Measurements from ENCODE around the gene ATP5IF1.

ATP5IF1 gene

DNA sequence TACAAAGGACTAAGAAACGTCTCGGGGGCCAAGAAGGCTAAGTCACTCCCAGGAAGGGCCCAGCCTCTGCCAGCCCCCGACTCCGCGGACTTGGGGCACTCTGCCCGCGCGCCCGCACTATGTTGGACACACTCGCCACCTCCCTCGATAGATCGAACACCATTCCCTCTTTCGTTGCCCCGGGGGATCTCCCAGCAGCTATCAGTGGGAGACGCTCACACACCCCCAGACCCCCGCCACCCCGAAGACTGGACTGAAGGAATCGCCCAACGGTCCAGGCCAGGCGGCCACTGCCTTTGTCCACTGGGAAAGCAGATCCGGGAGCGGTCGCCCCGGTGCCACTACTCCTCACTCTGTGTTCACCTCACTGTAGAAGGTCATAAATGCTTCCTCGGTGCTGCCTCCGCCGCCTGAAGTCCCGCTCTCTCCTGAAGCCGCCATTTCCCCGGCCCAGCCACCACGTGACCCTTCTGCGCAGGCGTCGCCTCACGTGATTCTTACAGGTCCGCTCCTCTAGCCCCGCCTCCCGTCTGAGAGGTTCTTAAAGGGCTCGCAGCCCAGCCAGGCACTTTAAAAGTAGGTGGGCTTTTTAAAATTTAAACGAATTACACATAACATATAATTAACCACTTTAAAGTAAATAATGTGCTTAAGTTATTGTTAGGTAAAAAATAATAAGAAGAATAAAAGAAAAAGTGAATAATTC lies 3.2 kb upstream of the ATP5IF1 start, which contains the start of gene DNAJC8:
TSS of gene DNAJC8 (minus strand) at position 472 of the 706 bp plus-strand sequence. CDS start at position 441, 31 bp downstream.
- peak within 1 kb of the TSS; percentile 99 for H3K4me3 ChIP-seq (ENCODE audit: low read length)
- peak; percentile 89 for DNase-seq (ENCODE audit: low read depth, low spot score)

DNA sequence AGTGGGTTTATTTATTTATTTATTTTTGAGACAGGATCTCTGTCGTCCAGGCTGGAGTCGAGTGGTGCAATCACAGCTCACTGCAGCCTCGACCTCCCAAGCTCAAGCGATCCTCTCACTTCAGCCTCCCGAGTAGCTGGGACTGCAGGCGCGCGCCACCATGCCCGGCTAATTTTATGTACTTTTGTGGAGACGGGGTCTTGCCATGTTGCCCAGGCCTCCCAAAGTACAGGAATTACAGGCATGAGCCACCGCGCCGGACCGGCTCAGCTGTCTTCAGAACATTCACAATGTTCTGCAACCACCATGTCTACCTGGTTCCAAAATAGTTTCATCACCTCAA lies 2.7 kb upstream of the ATP5IF1 start:
- peak overlapping the region; percentile 99 for H3K4me3 ChIP-seq (ENCODE audit: low read length)
- no peak for DNase-seq (ENCODE audit: low read depth, low spot score)

DNA sequence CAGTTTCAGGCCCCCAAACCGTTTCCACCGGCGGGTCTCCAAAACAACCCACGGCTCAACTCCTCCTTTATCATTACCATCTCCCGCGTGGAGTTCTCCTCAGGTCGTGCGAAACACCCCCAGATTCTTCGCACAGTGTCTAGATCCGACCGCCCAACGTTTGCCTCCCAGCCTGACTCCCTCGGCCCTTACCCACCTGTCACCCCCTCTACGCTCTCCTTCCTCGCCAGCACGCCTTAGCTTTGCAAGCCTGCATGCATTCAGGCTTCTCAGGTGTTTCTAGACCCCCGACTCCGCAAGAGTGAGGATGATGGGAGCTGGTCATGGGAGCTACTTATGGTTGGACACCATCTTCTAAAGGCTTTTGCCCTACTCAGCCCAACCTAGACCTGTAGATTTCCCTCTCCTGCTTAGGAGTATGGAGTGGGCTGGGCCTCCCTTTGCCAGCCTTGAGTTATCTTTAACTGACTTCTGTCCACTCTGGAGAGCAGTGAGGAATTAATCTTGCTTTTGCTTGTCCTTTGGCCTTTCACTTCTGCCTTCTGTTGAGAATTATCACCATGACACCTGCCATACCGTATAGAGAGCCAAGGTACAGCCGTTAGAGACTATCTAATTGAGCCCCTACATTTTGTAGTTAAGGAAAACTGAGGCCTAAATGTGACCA lies 865 bp downstream of the ATP5IF1 start:
- DNase-seq (ENCODE audit: low read depth, low spot score): no peak
- H3K4me3 ChIP-seq (ENCODE audit: low read length): peak overlapping the region; percentile 96

DNA sequence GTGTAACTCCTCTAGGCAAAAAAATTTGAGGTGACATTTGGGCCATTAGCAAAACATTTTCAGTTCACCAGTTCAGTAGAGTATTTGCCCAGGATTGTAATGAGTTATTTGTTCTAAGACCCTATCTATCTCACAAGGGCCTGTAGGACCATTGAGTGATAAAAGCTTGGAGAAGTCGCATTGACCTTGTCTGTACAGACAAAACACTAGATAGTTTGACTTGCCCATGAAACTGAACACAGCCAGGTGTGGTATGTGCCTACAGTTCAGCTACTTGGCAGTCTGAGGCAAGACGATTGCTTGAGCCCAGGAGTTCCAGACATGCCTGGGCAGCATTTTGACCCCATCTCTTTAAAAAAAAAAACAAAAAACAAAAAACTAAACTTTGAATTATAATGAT lies 3.1 kb downstream of the ATP5IF1 start:
- H3K4me3 ChIP-seq (ENCODE audit: low read length): no peak overlapping the region
- DNase-seq (ENCODE audit: low read depth, low spot score): no peak

DNA sequence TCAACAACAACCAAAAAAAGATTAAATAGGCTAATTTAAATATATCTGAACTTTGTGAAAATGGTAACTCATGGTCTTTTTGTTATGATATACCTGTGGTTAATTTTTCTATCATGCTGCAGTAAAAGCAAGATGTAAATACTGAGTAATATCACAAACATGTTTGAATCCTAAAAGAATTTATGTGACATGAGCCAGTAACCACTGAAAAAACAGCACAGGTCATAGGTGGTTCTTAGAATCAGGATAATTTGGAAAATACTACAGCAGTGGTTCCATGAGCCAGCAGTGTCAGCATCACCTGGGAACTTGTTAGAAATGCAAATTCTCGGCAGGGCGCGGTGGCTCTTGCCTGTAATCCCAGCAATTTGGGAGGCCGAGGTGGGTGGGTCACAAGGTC lies 4.1 kb downstream of the ATP5IF1 start:
- H3K4me3 ChIP-seq (ENCODE audit: low read length): no peak overlapping the region

DNA sequence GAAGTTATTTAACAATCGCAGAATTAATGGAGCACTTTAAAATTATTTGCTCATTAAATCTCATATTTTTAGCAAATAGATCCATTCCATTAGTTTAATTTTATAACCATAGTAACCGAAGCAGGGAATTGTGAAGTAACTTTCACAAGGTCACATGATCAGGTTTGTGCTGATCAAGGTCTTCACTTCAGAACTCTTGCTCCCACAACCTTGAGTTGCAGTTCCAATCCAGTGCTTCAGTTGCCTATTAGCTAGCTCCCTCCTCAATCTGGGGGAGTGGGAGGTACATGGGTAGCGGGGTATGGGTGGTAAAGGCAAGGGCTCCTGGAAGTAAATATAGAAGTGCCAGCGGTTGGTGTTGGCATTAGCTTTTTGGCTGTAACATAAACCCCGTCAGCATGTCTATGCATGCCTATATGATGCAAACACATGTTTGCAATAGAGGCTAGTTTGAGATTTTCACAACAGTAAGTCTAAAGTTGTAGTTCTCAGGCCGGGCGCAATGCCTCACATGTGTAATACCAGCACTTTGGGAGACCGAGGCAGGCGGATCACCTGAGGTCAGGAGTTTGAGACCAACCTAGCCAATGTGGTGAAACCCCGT lies 5.8 kb downstream of the ATP5IF1 start:
- no peak overlapping the region for H3K4me3 ChIP-seq (ENCODE audit: low read length)
- no peak for DNase-seq (ENCODE audit: low read depth, low spot score)

More for the DNA sequence above, 4.1 kb downstream of the ATP5IF1 start:
- DNase-seq (ENCODE audit: low read depth, low spot score): no peak

DNA sequence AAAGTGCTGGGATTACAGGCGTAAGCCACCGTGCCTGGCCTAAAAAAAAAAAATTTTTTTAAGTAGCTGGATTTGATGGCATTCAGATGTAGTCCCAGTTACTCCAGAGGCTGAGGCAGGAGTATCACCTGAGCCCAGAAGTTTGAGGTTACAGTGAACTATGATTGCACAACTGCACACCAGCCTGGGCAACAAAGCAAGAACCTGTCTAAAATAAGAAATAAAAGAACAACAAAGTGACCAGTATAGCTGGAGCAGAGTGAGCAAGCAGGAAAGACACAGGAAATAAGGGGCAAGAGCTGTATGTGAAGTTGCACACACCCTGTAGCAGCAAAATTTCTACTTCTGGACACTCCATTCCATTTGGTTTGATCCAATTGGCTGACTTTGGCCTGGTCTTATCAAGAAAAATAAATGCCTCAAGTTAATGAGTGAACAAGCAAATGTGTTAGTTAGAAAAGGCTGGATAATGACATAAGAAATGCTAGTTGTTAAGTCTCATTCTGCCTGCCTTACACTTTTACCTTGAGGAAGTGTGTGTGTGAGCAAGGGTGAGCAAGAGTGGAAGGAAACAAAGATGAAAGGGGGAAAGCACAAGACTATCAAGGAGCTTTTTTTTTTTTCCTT lies 7.9 kb downstream of the ATP5IF1 start:
- DNase-seq (ENCODE audit: low read depth, low spot score): no peak
- H3K4me3 ChIP-seq (ENCODE audit: low read length): no peak overlapping the region

DNA sequence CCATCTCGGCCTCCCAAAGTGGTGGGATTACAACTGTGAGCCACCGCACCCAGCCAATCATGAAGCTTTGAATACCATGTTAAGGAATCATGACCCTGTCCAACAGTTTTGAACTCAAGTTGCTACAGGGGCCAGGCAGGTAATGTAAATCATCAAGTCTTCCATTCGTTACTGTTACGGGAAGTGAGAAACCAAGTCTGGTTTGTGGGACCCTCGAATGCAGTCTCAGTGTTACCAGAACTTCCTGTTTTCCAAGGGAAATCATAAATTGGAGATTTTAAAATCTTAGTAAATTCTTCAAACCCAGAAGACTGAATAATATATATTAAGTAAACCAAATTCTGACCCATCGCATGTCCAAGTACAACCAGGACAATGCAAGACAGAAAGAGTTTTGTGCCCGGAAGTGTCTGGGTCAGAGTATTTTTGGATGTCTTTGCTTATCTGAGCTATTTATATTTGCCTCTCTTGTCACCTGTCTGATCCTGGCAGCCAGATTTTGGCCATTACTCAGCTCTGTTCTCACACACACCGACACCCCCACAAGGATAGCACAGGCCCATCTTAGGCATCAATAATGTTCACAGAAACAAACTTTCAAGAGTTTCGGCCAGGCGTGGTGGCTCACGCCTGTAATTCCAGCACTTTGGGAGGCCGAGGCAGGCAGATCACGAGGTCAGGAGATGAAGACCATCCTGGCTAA lies 8.8 kb downstream of the ATP5IF1 start:
- no peak for DNase-seq (ENCODE audit: low read depth, low spot score)
- H3K4me3 ChIP-seq (ENCODE audit: low read length): no peak overlapping the region

DNA sequence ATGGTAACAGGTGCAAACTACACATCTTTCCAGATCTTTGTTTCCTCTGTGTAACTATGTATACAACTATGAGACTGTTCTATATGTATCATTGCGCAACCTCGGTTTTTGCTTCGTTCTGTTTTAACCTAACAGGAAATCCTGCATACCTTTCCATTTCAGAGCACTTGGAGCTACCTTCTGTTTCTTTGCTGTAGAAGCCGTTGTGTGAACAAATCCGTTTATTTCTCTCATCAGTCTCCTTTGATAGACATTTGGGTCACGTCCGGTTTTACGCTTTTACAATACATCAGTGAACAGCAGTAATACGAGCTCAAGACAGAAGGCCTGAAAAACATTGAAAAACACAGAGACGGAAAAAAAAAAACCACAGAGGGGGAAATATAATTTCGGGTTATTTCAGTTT lies 10.5 kb downstream of the ATP5IF1 start:
- DNase-seq (ENCODE audit: low read depth, low spot score): peak; percentile 92
- H3K4me3 ChIP-seq (ENCODE audit: low read length): peak overlapping the region; percentile 59

DNA sequence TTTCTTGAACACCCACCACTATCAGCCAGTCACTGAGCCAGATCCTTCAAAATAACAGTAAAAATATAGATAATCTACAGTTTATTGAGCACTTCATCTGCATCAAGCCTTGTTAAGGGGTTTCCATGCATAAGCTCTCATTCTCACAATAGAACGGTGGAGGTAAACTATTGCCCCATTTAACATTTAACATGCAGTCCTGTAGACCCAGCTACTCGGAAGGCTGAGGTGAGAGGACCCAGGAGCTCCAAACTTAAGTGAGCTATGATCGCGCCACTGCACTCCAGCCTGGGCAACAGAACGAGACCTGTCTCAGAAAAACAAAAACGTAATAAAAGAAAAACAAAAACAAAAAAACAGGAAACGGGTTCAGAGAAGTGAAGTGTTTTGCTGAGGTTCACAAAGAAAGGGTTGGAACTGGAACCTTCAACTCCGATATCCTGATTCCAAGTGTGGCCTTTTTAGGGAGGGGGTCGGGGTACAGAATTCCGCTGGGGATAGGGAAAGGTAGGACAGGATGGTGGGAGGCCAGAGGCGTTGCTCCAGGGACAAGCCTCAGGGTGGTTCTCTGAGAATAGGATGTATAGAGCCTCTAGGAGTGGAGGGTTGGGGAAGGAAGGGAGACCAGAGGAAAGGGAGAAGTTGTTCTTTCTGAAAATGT lies 11.8 kb downstream of the ATP5IF1 start:
- H3K4me3 ChIP-seq (ENCODE audit: low read length): peak overlapping the region; percentile 49
- DNase-seq (ENCODE audit: low read depth, low spot score): no peak

DNA sequence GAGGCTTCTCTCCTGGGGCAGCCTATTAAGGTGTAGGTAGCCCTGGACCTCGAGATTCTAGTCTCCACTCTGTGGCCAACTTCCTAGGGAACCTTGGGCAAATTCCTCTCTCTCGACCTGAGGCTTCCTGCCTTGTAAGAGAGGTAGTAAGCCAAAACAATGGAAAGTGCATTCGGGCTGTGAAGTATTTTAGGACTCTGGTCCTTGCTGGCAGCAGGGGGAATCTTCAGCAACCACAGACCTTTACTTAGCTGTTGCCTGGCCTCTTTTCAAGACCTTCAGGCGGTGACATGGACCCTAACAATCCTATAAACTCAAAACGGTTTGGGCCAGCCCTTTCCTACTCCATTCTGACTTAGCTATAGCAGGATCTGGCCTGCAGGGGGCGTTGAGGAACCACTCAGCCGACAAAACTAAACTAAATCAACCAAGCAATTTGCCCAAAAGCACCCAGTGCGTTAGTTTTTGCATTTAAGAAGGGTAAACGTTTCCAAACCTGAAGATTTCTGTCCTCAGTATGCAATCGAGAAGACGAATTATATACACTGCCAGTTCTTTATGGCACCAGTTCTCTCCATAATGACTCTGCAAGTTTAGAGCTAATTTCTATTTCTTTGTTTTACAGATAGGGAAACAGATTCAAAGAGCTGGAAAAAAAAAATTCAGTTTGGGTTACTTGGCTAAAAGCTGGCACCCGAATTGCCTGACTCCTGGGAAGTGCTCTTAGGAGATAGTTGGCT lies 12.5 kb downstream of the ATP5IF1 start:
- H3K4me3 ChIP-seq (ENCODE audit: low read length): peak overlapping the region; percentile 42
- DNase-seq (ENCODE audit: low read depth, low spot score): peak; percentile 79

DNA sequence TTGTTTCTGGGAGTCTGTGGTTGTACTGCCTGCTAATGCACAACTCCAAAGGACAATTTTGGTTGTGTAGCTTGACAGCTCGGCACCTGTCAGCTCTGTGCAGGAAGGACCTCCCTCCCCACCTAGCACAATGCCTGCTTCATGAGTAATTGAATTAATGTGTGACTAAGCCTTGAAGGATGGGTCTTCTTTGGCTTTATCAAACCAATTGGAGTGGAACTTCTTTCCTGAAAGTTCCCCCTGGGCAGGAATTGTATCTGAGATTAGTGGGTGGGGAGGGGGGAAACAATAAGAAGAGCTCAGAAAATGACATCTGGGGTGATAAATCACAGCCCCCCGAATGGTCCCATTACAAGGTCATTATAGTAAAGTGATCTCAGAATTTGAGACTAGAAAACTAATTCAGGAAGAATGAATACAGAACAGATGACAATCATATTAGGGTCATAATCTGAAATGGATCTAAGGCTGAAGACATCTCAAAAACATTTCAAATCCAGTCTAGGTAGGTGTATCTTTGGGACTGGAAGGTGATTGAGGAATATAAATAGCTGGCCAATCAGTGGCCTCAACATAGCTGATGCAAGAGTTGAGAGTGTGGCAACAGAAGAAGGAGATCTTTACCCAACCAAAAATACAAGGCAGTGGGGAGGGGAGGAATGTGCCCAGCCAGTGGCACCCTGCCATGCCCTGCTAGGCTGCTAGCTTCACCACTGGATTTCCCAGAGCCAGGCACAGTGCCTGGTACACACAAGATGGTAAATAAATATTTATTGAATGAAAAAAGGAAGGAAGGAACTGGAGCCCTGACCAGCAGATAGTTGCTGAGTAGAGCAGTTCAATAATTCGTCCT lies 13.3 kb downstream of the ATP5IF1 start:
- peak overlapping the region; percentile 42 for H3K4me3 ChIP-seq (ENCODE audit: low read length)
- no peak for DNase-seq (ENCODE audit: low read depth, low spot score)

DNA sequence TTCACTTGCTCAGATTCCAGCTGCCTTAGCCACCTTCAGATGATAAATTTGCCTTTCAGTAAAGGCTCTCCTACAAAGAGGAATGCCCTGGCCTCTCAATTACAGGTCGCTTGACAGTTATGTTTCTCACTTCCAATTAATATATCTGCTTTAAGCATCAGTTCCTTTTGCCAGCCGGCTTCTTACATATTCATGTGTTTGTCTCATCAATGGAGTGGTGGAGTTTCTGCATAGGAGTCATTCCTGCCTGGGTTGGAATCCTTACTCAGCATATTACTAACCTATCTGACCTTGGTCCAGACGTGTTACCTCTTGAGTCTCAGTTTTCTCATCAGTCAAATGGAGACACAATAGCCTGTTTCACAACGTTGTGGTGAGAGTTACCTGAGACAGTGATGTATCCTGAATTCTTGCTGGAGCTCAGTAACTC lies 14.0 kb downstream of the ATP5IF1 start:
- no peak for DNase-seq (ENCODE audit: low read depth, low spot score)
- H3K4me3 ChIP-seq (ENCODE audit: low read length): no peak overlapping the region

DNA sequence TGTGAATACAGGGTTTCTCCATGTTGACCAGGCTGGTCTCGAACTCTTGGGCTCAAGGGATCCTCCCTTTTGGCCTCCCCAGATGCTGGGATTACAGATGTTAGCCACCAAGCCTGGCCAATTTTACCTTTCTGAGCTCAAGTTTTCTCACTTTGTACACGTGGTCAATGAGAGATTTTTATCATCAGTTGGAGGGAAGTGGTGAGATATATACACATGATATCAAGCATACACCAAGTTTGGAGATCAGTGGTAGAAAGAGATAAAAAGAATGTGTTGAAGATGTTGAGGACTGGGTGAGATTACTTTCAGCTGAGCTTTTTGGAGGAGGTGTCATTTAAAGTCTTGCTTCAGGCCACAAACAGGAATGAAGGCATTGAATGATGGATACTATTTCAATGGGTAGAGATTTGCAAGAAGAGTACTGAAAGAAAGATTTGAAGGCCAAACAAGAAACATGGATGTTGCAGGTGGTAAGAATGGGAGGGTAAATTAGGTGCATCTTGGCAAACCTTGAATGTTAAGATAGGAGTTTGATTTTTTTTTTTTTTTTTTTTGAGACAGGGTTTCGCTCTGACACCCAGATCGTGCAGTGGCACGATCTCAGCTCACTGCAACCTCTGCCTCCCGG lies 20.4 kb downstream of the ATP5IF1 start:
- peak; percentile 84 for DNase-seq (ENCODE audit: low read depth, low spot score)
- no peak overlapping the region for H3K4me3 ChIP-seq (ENCODE audit: low read length)

DNA sequence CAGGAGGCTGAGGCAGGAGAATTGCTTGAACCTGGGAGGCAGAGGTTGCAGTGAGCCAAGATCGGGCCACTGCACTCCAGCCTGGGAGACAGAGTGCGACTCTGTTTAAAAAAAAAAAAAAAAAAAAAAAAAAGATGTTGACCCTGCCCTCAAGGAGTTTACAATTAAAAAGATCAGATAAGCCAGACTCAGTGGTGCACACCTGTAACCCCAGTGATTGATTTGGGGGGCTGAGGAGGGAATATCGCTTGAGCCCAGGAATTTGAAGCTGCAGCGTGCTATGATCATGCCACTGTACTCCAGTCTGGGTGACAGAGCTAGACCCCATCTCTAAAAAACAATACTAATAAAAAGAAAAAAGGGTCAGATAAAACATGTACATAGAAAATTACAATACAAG lies 21.8 kb downstream of the ATP5IF1 start:
- H3K4me3 ChIP-seq (ENCODE audit: low read length): no peak overlapping the region
- no peak for DNase-seq (ENCODE audit: low read depth, low spot score)

DNA sequence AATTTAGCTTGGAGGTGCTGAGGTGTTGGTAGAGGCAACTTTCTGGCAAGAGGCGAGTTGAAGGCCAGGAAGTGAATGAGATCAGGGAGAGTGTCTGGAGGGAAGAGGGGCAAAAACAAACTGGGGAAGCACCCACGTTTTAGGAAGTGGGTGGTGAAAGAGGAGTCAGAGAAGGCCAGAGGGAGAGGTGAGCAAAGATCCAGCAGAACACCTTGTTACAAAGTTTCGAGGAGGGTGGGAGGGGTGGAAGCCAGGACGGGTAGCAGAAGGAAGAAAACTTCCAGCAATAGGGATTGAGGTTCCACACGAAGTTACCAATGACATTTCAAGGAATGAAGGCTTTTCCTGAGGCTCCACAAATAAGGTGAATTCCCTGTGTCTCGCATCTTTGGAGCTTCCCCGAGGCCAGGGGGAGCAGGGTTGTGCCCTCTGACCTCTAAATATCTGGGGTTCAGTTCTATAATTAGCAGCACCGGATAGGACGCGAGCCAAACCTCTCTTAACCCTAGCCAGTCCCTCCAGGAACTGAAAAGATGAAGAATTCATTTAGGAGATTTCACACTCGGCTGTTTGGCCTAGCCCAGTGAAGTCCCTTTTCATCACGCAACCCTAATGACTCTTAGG lies 22.8 kb downstream of the ATP5IF1 start:
- peak overlapping the region; percentile 77 for H3K4me3 ChIP-seq (ENCODE audit: low read length)
- DNase-seq (ENCODE audit: low read depth, low spot score): no peak

Data from Jurkat, Clone E6-1 (cell line).